ENCODE results near the gene CTNNA2. TPM values are rescaled to one million over a fixed set of nuclear protein-coding genes. Genes with fewer than 3 reads are reported as not detected.

CTNNA2 gene
- total and polyA plus RNA-seq, 2 of the 8 experiments (the other 6 are each of a cell fraction or from before 2014, with no cell fraction given), result 3.9 to 9.0 TPM

DNA sequence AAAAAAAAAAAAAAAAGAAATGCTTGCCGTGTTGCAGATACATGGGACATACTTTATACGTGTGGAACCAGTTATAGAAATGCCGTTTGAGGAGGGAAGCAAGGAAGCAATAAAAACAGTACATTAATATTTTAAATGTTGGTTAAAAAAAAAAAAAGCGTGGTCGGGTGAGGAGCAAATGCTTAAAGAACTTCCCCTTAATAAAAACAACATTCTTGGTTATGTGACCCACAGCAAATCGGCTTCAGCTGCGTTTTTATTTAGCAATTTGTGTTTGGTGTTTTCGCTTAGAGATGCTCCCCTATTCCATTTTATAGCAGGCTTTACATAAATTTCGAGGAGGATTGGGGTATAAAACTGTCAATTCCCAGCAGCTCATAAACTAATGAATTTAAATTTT is 568.1 kb downstream of the CTNNA2 start:
- Histone ChIP-seq H3K36me3 (ENCODE audit: control insufficient read depth in 2 of 4, insufficient read depth in 4 of 4, low read length in 3 of 4) (no peaks in the 10 kb centered on the region), H3K14ac (ENCODE audit: insufficient read length) (no peak overlapping the region), H4K8ac (ENCODE audit: extremely low read depth, insufficient read depth, low read length) (no peak overlapping the region), H3K4me2 (ENCODE audit: insufficient read depth in 1 of 2, low read depth in 2 of 2, low read length in 2 of 2) (no peak overlapping the region), H4K5ac (ENCODE audit: insufficient read length, low read depth, low read length) (no peak overlapping the region), H2BK15ac (ENCODE audit: low read length) (no peak overlapping the region), H3K4ac (replicated peaks; ENCODE audit: insufficient read length, low read depth, low read length) (no peak overlapping the region), H3K4me1 (replicated peaks in 1 of 4; ENCODE audit: control insufficient read depth in 3 of 4, insufficient read depth in 4 of 4, low read length in 3 of 4) (no peaks in the 10 kb centered on the region), H3K23me2 (ENCODE audit: low read depth, low read length) (no peaks in the 10 kb centered on the region), H3K79me2 (ENCODE audit: control insufficient read depth in 1 of 2, insufficient read depth in 2 of 2, low read length in 2 of 2) (no peaks in the 10 kb centered on the region), H3K9ac (replicated peaks in 1 of 4; ENCODE audit: extremely low read depth in 1 of 4, low read depth in 3 of 4, low read length in 3 of 4) (no peak overlapping the region), H2BK20ac (ENCODE audit: low read length) (no peak overlapping the region), H2BK5ac (ENCODE audit: low read depth, low read length) (no peak overlapping the region), H2AK5ac (ENCODE audit: low read depth, low read length) (no peak overlapping the region), H3K27ac (ENCODE audit: low read depth, low read length) (no peak overlapping the region), H3K27me3 (replicated peaks in 1 of 4; ENCODE audit: control insufficient read depth in 3 of 4, extremely low read depth in 1 of 4, insufficient read depth in 3 of 4, low read length in 3 of 4) (no peaks in the 10 kb centered on the region), H3K4me3 (ENCODE audit: extremely low read depth in 1 of 4, insufficient read depth in 2 of 4, low read depth in 3 of 4, low read length in 4 of 4) (no peak overlapping the region), H4K20me1 (replicated peaks in 1 of 2; ENCODE audit: control insufficient read depth in 1 of 2, insufficient read depth in 2 of 2, low read length in 2 of 2) (no peaks in the 10 kb centered on the region), H3K18ac (ENCODE audit: extremely low read depth, low read length) (no peak overlapping the region), H2BK12ac (ENCODE audit: low read depth, low read length) (no peak overlapping the region), H3K23ac (ENCODE audit: insufficient read length) (no peak overlapping the region), H2AFZ (ENCODE audit: low read length) (no peak overlapping the region), H3K56ac (replicated peaks; ENCODE audit: insufficient read length, low read depth, low read length) (no peak overlapping the region), H4K91ac (replicated peaks; ENCODE audit: insufficient read length, low read length) (no peak overlapping the region), H3K79me1 (ENCODE audit: low read depth, low read length) (no peaks in the 10 kb centered on the region), H3K9me3 (ENCODE audit: insufficient read depth in 2 of 2, low read depth in 1 of 2, low read length in 1 of 2) (no peaks in the 10 kb centered on the region), H2BK120ac (replicated peaks; ENCODE audit: low read depth, low read length) (no peak overlapping the region)
- no peak for FAIRE-seq
- ChIA-PET POLR2A (ENCODE audit: partially characterized antibody) (no interaction called here), CTCF (ENCODE audit: partially characterized antibody) (interaction anchor here (0.6 to 1.7 kb wide), 5 partner anchors 12 to 196 kb away, joined by 3 to 6 read pairs (median 3); no protein-coding TSS in a partner anchor)
- 91% methylated on average over 9 of the region's 9 CpGs; no CpG with 5 or more reads in 1 of the 2 experiments for WGBS, 2 experiments (ENCODE audit: extremely low coverage in 1 of 2, insufficient coverage in 1 of 2, insufficient read length in 1 of 2, insufficient replicate concordance in 2 of 2, low coverage in 1 of 2, low lambda C conversion rate in 2 of 2, missing lambda C conversion rate in 1 of 2)
- no peak for DNase-seq (ENCODE audit: low read depth in 1 of 2, low spot score in 2 of 2)
- TF ChIP-seq MAFK (IDR thresholded peaks at IDR 0.05; ENCODE audit: low read depth, low read length) (no peak), CREB1 (IDR thresholded peaks at IDR 0.05) (no peak)

All from H1 (cell line).